IPS DF 6.9 (cell line): ENCODE results near the gene VWA1.
"Not testable (repeated sequence)": the region's sequence is repeated elsewhere in the genome, so short reads cannot be mapped to it uniquely, and the experiment has no call there.

ENCODE experiments used
- DNase-seq: peaks from one replicate; pipeline ENCODE4 v3.0.0-alpha.2; 2013; ENCODE audit warnings: low read depth, low spot score
- H3K27ac ChIP-seq: one replicate; pipeline ENCODE4 v1.5.1; 2013; ENCODE audit warnings: low read length, control low read depth
- H3K27me3 ChIP-seq: 2 replicates; pipeline ENCODE4 v1.6.1; 2013; ENCODE audit warnings: mild to moderate bottlenecking, low read length; ENCODE audit not compliant: control insufficient read depth, insufficient read depth
- H3K36me3 ChIP-seq: 2 replicates; pipeline ENCODE4 v1.6.1; 2013; ENCODE audit warnings: low read length; ENCODE audit not compliant: control insufficient read depth, insufficient read depth
- H3K4me1 ChIP-seq: 2 replicates; pipeline ENCODE4 v1.6.1; 2013; ENCODE audit warnings: low read length; ENCODE audit not compliant: control insufficient read depth, insufficient read depth
- H3K4me3 ChIP-seq: 2 replicates; pipeline ENCODE4 v1.5.1; 2013; ENCODE audit warnings: mild to moderate bottlenecking, low read length
- H3K9me3 ChIP-seq: 2 replicates; pipeline ENCODE4 v1.6.1; 2013; ENCODE audit warnings: low read length, inconsistent platforms; ENCODE audit not compliant: control insufficient read depth, insufficient read depth
- WGBS: extraction: QIAGEN DNeasy Blood & Tissue Kit; methylation state at CpG from one replicate; pipeline ENCODE4 v1.1.7; 2013; ENCODE audit warnings: mixed read lengths, missing lambda C conversion rate; ENCODE audit not compliant: insufficient read length, insufficient coverage; 5-methylcytosine and 5-hydroxymethylcytosine counted together

VWA1 gene

DNA sequence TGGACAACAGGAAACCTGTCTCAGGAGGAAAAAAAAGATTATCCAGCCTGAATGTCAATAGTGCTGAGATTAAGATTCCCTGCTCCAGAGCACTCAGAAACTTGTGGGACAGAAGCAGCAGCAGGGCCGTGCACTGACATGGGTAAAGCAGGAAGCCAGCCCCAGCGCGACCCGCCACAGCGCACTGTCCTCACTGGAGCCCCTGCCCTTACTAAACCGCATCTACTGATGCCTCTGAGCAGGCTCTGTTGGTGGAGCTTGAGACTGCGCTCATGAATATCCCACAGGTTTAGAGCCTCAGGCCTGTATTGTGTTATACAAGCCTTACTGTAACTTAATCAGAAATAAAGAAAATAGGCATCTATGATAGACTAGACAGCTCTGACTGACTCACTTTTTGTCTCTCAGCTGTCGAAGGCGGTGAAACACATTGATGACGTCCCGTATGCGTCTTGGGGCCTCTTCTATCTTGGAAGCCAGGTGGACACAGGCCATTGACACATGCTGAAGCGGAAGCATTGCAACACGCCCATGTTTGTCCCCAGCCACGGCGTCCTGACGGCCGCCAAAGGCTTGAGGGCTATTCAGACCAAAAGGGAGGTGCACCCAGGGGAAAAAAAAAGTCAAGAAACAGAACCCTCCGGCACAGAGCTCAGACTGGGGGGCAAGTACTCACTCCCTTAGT is 37.5 kb upstream of the VWA1 start:
- peak overlapping the region; percentile 81; the same call in 1 of the 2 replicates for H3K4me3 ChIP-seq
- no peaks in the 10 kb centered on the region for H3K27me3 ChIP-seq
- peaks cover 31% of the 10 kb centered on the region for H3K36me3 ChIP-seq
- DNase-seq: no peak
- no peak overlapping the region for H3K27ac ChIP-seq
- H3K4me1 ChIP-seq: 0 out of 2 replicates have a peak, but pooled peaks cover 2% of the 10 kb centered on the region
- WGBS: no CpG with 5 or more reads among the region's 19 CpGs
- H3K9me3 ChIP-seq: no peaks in the 10 kb centered on the region

DNA sequence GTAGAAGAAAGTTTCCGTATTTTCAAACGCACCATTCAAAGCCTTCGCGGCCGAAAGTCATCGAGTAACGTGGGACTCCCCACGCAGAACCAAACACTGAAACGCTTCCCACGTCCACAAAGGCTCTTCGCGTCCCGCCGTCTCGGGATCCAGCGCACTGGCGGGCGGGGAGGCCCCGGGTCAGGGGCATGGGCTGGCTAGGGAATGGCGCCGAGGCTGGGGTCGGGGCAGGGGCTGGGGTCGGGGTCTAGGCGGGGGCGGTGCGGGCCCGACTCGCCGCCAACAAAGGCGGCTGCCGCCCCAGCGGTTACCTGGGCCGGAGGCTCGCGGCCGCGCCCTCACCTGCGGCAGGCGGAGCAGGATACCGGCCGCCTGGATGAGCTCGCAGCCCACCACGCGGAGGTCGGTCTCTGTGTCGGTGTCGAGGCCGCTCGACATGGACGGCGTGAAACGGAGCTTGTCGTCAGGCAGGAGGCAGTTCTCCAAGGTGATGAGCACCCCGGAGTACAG is 36.8 kb upstream of the VWA1 start:
- Histone ChIP-seq H3K4me1 (0 out of 2 replicates have a peak, but pooled peaks cover 2% of the 10 kb centered on the region), H3K27ac (no peak overlapping the region), H3K27me3 (no peaks in the 10 kb centered on the region), H3K4me3 (peak overlapping the region; percentile 81), H3K9me3 (no peaks in the 10 kb centered on the region), H3K36me3 (peaks cover 25% of the 10 kb centered on the region)
- WGBS: no CpG with 5 or more reads among the region's 54 CpGs
- no peak for DNase-seq

DNA sequence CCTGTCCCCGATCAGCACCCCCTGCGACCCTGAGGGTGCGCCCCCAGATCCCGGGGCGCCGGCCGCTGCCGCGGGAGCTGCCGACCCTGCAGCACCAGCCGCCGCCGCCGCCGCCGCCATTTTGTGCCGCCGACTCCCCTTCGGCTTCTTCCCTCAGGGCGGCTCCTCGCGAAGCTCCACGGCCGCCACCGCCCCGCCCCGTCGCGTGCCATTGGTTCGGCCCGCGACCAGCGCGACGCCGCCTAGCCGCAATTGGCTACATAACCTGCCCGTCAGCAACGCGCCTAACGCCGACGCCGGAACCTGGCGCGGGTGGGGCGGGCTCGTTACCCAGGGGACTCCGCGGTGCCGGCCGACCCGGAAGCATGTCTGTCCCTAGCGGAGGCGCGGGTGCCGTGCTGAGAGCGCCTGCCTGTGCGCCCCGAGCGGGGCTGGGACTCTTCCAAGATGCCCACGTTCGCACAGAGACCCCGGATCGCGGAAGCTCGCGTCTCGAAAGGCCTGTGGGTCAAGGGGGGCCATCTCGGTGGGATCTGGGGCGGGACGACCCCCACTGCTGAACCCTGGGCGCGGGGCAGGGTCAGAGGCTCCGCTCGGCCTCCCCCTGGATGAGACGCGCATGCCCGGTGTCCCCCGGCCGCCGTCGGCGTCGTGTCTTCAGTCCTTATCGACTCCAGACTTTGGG is 36.2 kb upstream of the VWA1 start, which contains the start of gene CCNL2:
Gene CCNL2 (minus strand): TSS at position 149 of the 685 bp plus-strand sequence. CDS start 29 bp downstream, at position 120.
- Histone ChIP-seq H3K36me3 (peaks cover 24% of the 10 kb centered on the region), H3K9me3 (no peaks in the 10 kb centered on the region), H3K4me3 (peak within 1 kb of the TSS; percentile 88), H3K27ac (no peak within 1 kb of the TSS), H3K27me3 (no peaks in the 10 kb centered on the region), H3K4me1 (0 out of 2 replicates have a peak, but pooled peaks cover 2% of the 10 kb centered on the region)
- WGBS: no CpG with 5 or more reads among the region's 86 CpGs
- DNase-seq: peak; percentile 98

GRCh38 chr1:1399872-1400575 is 35.5 kb upstream of the VWA1 start:
- Histone ChIP-seq H3K4me1 (0 out of 2 replicates have a peak, but pooled peaks cover 2% of the 10 kb centered on the region), H3K36me3 (peaks cover 24% of the 10 kb centered on the region), H3K4me3 (peak overlapping the region; percentile 88), H3K27me3 (no peaks in the 10 kb centered on the region), H3K9me3 (no peaks in the 10 kb centered on the region), H3K27ac (no peak overlapping the region)
- no CpG with 5 or more reads among the region's 34 CpGs for WGBS
- DNase-seq: no peak

DNA sequence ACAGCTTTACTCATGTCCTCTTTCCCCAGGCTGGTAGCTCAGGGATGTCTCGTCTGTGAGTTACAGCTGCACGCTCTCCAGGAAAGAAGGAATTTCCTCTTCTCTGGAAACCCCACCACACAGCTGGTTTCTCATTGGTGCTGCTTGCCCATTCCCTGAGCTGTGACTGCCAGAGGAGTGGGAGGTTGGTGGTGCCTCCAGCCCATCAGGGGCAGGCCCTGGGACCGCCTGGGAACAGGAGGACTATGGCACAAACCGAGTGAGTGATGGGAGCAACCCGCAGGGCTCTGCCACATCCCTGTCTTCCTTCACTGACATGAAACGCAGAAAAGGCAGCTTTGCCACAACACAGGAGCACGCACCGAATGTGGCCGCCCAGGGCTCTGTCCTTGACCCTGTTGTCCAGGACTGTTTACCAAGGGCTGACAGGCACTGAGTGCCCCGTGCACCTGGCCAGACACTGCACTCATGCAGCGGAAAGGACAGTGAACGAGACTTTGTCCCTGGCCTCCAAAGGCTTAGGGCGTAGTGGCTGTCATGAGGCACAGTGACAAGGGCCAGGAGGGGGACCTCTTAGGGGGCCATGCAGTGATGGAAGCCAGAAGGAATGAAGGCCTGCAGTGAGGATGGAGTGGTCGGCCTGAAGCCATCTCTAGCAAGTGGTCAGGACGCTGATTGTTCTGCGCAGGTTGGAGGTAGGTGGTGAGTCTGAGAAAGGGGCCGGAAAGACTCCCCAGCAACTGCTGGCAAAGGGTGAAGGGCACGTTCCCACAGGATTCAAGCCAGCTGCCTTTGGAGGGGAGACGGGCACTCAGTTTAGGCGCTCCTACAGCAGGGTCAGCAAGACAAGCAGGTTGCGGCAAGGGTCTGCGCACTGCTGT is 34.7 kb upstream of the VWA1 start:
- DNase-seq: no peak

DNA sequence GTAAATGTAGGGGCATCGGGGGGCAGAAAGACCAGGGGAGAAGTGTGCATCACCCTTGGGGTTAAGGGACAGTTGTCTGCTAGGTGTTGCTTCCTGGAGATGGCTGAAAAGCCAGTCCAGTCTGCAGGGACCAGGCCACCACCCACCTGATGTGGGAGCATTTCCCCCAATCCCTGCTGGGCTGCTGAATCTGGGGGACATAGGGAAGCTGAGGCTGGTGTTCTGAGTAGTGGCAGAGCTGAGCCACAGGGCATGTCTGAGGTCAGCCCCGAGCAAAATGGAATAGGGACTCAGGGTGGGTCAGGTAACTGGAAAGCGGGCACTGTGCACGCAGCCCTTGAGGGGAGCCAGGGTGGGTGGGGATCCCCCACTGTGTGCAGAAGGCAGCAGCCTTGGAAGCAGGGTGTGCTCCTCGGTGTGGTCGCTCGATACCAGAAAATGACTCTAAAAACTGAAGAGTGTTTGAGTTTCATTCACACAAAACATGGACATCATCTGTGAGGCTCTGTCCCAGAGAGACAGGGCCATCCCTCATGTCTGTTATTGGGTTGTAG is 34.0 kb upstream of the VWA1 start:
- Histone ChIP-seq H3K27me3 (no peaks in the 10 kb centered on the region), H3K36me3 (peaks cover 23% of the 10 kb centered on the region), H3K4me3 (no peak overlapping the region), H3K4me1 (0 out of 2 replicates have a peak, but pooled peaks cover 2% of the 10 kb centered on the region), H3K27ac (no peak overlapping the region), H3K9me3 (no peaks in the 10 kb centered on the region)
- DNase-seq: no peak
- no CpG with 5 or more reads among the region's 7 CpGs for WGBS

More for the DNA sequence above, 34.7 kb upstream of the VWA1 start:
- Histone ChIP-seq H3K27ac (no peak overlapping the region), H3K27me3 (no peaks in the 10 kb centered on the region), H3K4me1 (0 out of 2 replicates have a peak, but pooled peaks cover 2% of the 10 kb centered on the region), H3K36me3 (peaks cover 23% of the 10 kb centered on the region), H3K9me3 (no peaks in the 10 kb centered on the region), H3K4me3 (no peak overlapping the region)
- WGBS: no CpG with 5 or more reads among the region's 22 CpGs

DNA sequence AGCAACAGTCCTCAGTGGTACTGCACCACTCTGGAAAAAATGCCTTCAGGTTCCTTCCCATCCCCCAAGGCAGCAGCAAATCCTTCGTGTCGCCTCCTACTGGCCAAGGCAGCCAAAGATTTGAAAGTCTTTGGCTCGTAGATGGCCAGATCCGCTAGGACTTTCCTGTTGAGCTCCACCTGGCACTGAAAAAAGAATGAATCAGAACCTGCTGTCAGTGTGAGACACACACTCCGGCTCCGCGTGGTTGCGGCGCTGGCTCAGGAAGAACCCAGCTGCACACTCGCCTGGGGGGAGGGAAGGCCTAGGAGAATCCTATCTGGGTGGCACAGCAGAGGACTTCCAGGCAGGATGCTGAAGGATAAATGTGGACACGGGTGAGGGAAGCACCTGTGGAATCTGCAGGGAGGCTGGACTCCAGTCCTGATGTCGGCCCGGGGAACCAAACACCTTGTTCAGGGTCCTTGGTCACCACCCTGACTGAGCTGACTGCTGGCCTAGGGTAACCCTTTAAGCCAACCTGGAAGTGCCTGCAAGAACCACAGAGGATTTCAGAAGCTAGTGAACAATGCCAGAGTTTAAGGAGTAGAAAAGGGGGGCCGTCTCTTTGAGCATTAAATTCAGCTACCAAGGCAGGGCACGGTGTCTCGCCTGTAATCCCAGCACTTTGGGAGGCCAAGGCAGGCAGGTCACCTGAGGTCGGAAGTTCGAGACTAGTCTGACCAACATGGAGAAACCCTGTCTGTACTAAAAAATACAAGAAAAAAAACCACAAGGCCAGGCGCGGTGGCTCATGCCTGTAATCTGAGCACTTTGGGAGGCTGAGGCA is 33.2 kb upstream of the VWA1 start:
- 0 out of 2 replicates have a peak, but pooled peaks cover 2% of the 10 kb centered on the region for H3K4me1 ChIP-seq
- H3K27me3 ChIP-seq: no peaks in the 10 kb centered on the region
- peaks cover 20% of the 10 kb centered on the region for H3K36me3 ChIP-seq
- no peak for DNase-seq
- H3K4me3 ChIP-seq: no peak overlapping the region
- H3K27ac ChIP-seq: no peak overlapping the region
- H3K9me3 ChIP-seq: no peaks in the 10 kb centered on the region
- WGBS: no CpG with 5 or more reads among the region's 20 CpGs

- H3K4me3 ChIP-seq, H3K9me3 ChIP-seq, H3K4me1 ChIP-seq, H3K27ac ChIP-seq, H3K27me3 ChIP-seq, DNase-seq: not testable (repeated sequence)
- H3K36me3 ChIP-seq: peaks cover 19% of the 10 kb centered on the region
- WGBS: no CpG with 5 or more reads among the region's 9 CpGs
Measured at GRCh38 chr1:1402901-1403392, 32.5 kb upstream of the VWA1 start.

DNA sequence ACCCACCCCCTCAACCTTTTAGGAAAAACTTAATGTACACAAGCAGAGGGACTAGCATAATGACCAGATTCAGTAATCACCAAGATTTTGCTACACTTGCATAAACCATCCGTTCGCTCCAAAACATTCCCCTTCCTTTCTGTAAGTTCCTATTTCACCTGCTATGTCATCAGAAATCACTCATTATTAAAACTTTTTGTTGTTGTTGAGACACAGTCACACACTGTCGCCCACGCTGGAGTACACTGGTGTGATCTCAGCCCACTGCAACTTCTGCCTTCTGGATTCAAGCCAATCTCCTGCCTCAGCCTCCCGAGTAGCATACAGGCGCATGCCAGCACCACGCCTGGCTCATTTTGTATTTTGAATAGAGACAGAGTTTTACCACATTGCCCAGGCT is 31.8 kb upstream of the VWA1 start:
- H3K36me3 ChIP-seq: peaks cover 19% of the 10 kb centered on the region
- DNase-seq: no peak
- WGBS: 100% methylated on average over 2 of the region's 7 CpGs
- no peaks in the 10 kb centered on the region for H3K9me3 ChIP-seq
- H3K4me1 ChIP-seq: 0 out of 2 replicates have a peak, but pooled peaks cover 2% of the 10 kb centered on the region
- no peak overlapping the region for H3K4me3 ChIP-seq
- H3K27me3 ChIP-seq: no peaks in the 10 kb centered on the region
- no peak overlapping the region for H3K27ac ChIP-seq
